GM12878 (cell line): Measurements from ENCODE around the gene RPL29.

Experiments used
- BHLHE40 ChIP-seq, 2 experiments: fragments of 450-650 bp in 1 of 2; IDR thresholded peaks; 2 replicates each; pipeline ENCODE4 v1.6.1; 2011 to 2017; ENCODE audit warnings: low read depth in 2 of 2, borderline replicate concordance in 1 of 2, improper control_type of control experiment in 1 of 2, low read length in 1 of 2, mild to moderate bottlenecking in 1 of 2
- EZH2 ChIP-seq: IDR thresholded peaks from 2 replicates; pipeline ENCODE4 v1.6.1; 2012; ENCODE audit warnings: low read depth, mild to moderate bottlenecking, control low read depth, inconsistent platforms, low read length, borderline replicate concordance; ENCODE audit not compliant: control insufficient read depth
- MTA2 ChIP-seq: fragments of 450-650 bp; IDR thresholded peaks from 2 replicates; pipeline ENCODE4 v1.6.1; 2016; ENCODE audit warnings: low read depth, mild to moderate bottlenecking, moderate library complexity
- MYC ChIP-seq: IDR thresholded peaks from 2 replicates; pipeline ENCODE4 v1.6.1; 2011; ENCODE audit warnings: mild to moderate bottlenecking, low read length, moderate library complexity, inconsistent platforms; ENCODE audit not compliant: insufficient read depth, insufficient replicate concordance, insufficient read length, severe bottlenecking
- NR2C1 ChIP-seq: fragments of 450-650 bp; IDR thresholded peaks from 2 replicates; pipeline ENCODE4 v1.6.1; 2017; ENCODE audit warnings: antibody characterized with exemption, mild to moderate bottlenecking, moderate library complexity
- POLR2A ChIP-seq: IDR thresholded peaks from 2 replicates; pipeline ENCODE4 v1.6.1; 2011; ENCODE audit warnings: low read depth, mild to moderate bottlenecking, low read length
- POLR2AphosphoS5 ChIP-seq: IDR thresholded peaks from 2 replicates; pipeline ENCODE4 v1.6.1; 2011; ENCODE audit warnings: mild to moderate bottlenecking, low read length, inconsistent platforms
- SPI1 ChIP-seq: IDR thresholded peaks from 2 replicates; pipeline ENCODE4 v1.6.1; 2011; ENCODE audit warnings: low read depth, mild to moderate bottlenecking, low read length, moderate library complexity, borderline replicate concordance; ENCODE audit not compliant: insufficient read depth
- SUZ12 ChIP-seq: fragments of 200-600 bp; sonication (generic); IDR thresholded peaks from one replicate; pipeline ENCODE4 v1.6.1; 2018; ENCODE audit warnings: antibody characterized with exemption, mild to moderate bottlenecking; ENCODE audit not compliant: unreplicated experiment
- TF ChIP-seq, protein P1 (sequence below), 3 experiments: IDR thresholded peaks in 2 of 3; conservative IDR thresholded peaks in 1 of 3; 2 replicates each; pipeline ENCODE4 v1.5.1; 2011; ENCODE audit warnings: low read depth in 3 of 3, low read length in 3 of 3, mild to moderate bottlenecking in 3 of 3, control low read depth in 2 of 3, moderate library complexity in 2 of 3, inconsistent platforms in 1 of 3, mixed read lengths in 1 of 3; ENCODE audit not compliant: control insufficient read depth in 2 of 3, insufficient read depth in 1 of 3; ENCODE audit errors: extremely low read depth in 1 of 3
- TF ChIP-seq, protein P2 (sequence below): fragments of 450-650 bp; IDR thresholded peaks from 2 replicates; pipeline ENCODE4 v1.6.1; 2018; ENCODE audit warnings: borderline replicate concordance, mild to moderate bottlenecking; ENCODE audit not compliant: partially characterized antibody

DNA sequence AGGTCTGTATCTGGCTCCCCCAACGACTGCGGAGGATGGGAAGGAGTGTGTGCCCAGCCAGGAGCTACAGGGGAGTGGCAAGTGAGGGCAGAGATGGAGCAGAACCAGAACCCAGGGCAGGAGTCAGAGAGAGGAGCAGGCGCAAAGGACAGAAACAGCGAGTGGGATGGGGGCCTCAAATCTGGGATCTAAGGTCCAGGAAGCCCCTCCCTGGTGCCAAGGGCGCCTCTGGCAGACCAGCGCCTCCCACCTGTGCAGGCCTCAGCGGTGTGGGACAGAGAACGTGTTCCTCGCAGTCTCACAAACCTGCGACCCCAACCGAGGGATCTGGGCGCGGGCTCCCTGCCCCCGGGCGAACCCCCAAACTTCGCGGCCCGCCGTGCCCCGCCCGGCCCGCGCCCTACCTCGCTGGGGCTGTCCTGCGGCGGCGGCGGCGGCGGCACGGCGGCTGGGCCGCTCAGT, 28.7 kb downstream of the RPL29 start:
- TF ChIP-seq POLR2AphosphoS5 (no peak), BHLHE40 (IDR thresholded peaks at IDR 0.05; ENCODE audit: borderline replicate concordance in 1 of 2, low read depth in 2 of 2, low read length in 1 of 2) (no peak), POLR2A (no peak), EZH2 (no peak), SPI1 (no peak), MTA2 (no peak), NR2C1 (no peak), MYC (no peak), SUZ12 (no peak)
- TF ChIP-seq, protein P1, sequence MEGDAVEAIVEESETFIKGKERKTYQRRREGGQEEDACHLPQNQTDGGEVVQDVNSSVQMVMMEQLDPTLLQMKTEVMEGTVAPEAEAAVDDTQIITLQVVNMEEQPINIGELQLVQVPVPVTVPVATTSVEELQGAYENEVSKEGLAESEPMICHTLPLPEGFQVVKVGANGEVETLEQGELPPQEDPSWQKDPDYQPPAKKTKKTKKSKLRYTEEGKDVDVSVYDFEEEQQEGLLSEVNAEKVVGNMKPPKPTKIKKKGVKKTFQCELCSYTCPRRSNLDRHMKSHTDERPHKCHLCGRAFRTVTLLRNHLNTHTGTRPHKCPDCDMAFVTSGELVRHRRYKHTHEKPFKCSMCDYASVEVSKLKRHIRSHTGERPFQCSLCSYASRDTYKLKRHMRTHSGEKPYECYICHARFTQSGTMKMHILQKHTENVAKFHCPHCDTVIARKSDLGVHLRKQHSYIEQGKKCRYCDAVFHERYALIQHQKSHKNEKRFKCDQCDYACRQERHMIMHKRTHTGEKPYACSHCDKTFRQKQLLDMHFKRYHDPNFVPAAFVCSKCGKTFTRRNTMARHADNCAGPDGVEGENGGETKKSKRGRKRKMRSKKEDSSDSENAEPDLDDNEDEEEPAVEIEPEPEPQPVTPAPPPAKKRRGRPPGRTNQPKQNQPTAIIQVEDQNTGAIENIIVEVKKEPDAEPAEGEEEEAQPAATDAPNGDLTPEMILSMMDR (IDR thresholded peaks at IDR 0.05 in 2 of 3, conservative IDR thresholded peaks at IDR 0.05 in 1 of 3; ENCODE audit: control insufficient read depth in 2 of 3, extremely low read depth in 1 of 3, insufficient read depth in 1 of 3, low read depth in 3 of 3, low read length in 3 of 3), result no peak
- TF ChIP-seq, protein P2, sequence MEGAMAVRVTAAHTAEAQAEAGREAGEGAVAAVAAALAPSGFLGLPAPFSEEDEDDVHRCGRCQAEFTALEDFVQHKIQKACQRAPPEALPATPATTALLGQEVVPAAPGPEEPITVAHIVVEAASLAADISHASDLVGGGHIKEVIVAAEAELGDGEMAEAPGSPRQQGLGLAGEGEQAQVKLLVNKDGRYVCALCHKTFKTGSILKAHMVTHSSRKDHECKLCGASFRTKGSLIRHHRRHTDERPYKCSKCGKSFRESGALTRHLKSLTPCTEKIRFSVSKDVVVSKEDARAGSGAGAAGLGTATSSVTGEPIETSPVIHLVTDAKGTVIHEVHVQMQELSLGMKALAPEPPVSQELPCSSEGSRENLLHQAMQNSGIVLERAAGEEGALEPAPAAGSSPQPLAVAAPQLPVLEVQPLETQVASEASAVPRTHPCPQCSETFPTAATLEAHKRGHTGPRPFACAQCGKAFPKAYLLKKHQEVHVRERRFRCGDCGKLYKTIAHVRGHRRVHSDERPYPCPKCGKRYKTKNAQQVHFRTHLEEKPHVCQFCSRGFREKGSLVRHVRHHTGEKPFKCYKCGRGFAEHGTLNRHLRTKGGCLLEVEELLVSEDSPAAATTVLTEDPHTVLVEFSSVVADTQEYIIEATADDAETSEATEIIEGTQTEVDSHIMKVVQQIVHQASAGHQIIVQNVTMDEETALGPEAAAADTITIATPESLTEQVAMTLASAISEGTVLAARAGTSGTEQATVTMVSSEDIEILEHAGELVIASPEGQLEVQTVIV, result no peak
